Activated T-cell treated with anti-CD3 and anti-CD28 coated beads for 4 hours (primary cell): Measurements from ENCODE around the gene FRMD1.

ENCODE experiments used
- DNase-seq: peaks from one replicate; pipeline ENCODE4 v3.0.0-alpha.2; 2020

Gene FRMD1

GRCh38 chr6:168022488-168023321 lies 56.3 kb downstream of the FRMD1 start:
- DNase-seq = no peak

DNA sequence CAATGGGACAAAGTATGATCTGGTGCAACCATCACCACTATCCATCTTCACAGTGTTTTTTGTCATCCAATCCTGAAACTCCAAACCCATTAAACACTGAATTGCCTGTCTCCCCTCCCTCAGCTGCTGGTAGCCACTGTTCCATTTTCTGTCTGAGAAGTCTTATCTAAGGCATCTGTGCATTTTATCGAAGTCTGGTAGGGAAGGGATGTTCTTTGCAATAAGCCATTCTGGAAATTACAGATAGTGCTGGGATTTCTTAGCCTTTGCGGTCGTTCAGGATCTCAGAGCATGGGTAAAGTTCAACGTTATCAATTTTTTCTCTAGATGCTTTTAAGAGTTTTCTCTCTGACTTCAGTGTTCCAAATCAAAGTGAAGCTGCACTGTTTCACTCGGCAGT lies 57.4 kb downstream of the FRMD1 start:
- no peak for DNase-seq

DNA sequence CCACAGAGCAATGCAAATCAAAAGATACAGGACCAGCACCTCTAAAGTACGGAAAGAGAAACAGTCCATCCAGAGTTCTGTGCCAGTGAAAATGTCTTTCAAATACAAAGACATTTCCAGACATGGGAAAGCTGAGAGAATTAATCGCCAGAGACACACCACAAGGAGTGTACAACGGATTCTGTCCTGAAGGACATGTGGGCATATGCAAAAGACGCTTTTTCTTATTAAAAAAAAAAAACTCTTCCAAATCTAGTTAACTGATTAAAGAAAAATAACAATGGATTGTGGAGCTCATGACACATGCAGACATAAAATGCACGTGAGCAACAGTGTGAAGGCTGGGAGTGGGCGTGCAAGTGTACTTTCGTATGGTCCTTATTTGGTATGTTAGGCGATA lies 58.8 kb downstream of the FRMD1 start:
- DNase-seq = no peak

DNA sequence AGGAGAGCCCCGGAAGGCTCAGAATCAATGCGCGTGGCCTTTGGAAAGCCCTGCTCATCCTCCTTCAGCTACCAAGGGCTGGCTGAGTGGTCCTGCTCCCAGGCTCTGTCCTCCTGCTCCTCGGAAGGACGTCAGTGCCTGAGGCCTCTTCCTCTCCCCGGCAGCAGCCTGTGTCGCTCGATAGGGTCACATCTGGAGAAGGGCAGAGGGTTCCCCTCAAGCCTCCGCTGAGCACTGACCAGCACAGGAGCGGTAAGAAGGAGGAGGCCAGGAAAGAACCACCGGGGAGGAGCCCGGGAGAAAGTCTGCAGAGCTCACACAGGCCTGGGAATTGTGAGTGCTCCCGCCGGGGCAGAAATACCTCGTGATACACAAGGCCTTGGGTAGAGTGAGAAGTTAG lies 60.3 kb downstream of the FRMD1 start:
- no peak for DNase-seq

GRCh38 chr6:168017629-168018028 lies 61.4 kb downstream of the FRMD1 start:
- no peak for DNase-seq

DNA sequence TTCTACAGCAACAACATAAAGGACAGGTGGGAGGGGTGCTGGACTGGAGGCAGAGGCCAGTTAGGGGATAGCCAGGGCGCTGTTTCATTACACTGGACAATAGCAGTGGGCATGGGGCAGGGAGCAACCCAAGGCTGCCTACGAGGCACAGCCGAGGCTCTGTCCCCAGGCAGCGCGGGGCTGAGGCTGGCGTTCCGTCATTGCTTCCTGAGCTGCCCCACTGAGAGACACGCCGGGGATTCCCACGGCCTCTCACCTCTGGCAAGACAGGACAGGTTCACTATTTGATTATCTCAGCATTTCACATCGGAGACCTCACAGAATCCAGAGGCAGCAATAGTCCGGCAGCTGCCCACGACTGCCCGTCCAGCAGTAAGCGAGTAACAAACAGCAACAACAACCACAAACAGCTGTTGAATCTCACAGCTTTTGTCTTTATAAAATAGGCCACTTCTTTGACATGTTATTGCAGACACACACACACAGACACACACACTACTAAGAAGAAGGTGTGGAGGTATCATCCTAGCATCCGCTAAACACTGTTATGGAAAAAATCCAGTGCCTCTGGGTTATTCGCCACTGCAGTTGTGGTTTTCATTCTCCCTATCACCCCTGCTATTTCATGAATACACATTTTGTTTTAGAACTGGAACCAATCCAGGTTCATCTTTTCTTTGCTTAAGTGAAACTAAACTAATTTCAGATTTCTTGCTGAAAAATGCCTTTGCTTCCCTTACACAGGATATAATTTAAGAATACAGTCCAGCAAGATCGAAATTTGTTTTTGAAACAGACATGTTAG lies 62.1 kb downstream of the FRMD1 start:
- DNase-seq = no peak

DNA sequence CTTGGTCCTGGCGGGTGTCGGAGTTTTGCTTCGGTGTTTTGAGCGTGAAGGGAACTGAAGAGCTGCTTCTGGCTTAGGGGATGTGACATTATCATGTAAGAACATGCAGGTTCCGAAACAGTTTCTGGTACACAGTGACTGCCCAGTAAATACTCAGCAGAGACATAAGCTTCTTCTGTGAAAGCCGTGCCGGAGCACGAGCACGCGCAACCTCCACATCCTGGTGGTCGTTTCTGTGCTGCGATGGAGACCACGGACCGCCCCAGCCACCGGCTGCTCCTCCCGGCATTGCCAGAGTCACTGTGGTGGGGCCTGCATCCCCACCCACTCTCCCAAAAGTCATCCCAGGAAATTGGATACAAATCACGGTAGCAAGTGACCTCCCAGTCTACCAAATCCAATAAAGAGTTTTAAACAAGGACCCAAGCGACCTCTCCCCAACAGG lies 62.8 kb downstream of the FRMD1 start:
- DNase-seq = no peak

DNA sequence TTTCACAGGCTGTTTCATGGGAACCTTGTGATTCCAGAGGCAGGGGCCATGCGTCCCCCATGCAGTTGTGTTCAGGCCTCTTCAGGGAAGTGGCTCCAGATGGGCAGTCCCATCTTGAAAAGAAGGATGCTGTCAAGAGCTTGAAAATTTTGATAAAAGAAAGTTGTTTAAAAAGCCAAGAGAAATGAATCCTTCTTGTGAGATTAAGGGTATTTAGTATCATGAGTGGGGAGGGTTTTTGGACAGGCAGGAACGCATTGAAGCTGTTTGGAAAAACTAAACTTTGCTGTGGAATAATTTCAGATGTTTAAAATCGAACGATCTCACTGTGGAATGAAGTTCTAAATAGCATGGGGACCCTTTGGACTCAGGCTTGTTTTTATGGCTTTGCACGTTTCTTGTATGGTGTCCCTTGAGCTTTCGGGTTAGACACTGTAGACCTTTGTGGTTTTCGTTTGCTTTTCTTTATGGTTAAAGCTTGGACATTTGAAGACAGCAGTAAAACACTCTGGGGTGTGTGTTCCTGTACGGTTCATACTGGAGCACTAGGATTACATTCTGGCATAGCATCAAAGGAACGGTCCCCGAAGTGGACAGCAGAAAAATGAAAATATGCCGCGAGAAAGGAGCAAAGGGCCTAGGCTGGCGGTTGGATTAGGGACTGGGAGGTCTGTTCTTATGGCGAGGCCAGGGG lies 63.4 kb downstream of the FRMD1 start:
- DNase-seq = no peak

DNA sequence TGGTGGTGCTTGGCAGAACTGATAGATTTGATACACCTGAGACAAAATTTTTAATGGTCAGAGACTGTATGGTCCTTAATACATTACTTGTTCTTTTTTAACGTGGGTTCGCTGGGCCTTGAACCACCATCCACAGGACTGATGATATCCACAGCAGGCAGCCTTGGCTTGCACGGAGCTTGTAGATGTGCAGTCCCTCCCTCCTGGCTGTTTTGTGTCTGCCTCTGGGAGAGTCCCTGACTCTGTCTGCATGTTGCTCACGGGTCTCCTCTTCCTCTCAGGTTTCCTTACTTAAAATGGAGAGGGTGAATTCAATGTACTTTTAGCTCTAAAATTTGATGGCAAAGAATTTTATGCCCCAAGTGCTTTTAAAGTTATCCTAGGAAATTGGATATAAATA lies 64.0 kb downstream of the FRMD1 start:
- no peak for DNase-seq

DNA sequence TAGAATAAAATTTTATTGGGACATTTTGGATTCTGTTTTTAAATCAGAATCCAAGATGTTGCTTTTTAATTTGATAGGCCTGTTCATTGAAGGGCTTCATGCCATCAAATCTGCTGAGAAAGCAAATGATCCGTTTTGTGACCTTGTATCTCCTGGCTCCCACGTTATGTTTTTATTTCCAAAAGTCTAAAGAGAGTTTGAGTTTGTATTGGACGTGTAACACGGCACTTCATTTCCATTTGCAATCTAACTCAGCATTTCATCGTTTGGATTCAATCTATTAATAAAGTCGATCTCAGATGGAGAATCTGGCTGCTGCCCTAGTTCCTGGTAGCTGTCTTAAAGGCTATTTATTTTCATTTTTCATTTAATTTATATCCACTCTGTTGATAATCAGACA lies 64.6 kb downstream of the FRMD1 start:
- no peak for DNase-seq

DNA sequence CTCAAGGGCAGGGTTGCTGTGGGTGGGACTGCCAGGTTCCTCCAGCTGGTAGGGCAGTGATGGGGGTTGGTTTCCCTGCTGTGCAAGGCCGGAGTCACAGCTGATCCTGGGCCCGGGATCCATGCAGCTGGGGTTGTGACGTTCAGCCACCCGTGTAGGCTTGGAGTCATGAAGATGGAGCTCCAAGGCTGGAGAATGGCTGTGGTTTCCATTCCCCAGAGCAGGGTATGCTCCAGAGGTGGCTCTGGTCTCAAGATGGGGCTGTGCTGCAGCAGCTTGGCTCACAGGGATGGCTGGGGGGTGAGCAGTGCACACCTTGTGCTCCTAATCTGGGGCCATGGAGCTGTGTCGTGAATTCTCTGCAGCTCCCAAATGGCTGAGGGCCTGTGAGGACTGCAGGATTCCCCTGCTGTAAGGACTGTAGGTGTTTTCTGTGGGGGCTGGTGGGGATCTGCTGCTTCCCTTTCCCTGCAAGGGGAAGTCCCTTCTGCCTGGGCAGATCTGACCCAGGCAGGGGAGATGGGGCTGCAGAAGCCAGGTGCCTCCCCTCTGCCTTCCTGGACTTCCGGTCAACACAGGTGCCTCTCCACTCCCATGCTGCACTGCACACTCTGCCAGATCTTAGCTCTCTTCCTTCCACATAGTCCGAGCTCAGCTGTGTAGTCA lies 65.6 kb downstream of the FRMD1 start:
- DNase-seq = no peak

DNA sequence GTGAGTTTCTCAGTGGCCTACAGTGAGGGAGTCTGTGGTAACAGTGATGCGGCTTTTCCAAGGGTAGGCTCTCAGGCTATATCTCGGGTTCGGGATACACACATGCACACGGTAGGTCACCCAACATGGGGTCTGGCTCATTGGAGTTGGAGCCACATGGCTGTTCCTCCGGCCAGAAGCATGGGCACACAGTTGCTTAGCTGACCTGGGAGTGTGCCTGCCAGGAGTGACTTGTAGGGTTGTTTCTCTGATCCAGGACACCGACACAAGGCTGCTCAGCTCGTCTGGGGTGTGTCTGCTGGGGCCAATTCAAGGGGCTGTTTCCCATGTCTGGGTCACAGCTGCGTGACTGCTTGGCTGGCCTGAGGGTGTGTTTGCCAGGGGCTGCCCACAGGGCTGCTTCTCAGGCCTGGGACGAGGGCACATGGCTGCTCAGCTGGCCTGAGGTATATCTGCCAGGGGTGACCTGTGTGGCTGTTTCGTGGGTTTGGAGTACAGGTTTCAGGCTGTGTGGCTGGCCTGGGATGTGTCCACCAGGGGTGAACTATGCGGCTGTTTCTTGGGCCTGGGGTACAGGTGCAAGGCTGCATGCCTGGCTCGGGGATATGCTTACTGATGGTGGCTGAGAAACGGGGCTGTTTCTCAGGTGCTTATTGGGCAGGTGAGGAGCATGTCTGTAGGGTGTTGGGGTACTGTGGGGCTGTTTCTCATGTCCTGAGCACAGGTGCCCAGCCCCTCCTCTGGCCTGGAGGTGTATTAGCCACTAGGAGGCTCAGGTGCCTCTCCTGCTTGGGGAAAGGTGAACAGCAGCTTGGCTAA lies 66.4 kb downstream of the FRMD1 start:
- no peak for DNase-seq

DNA sequence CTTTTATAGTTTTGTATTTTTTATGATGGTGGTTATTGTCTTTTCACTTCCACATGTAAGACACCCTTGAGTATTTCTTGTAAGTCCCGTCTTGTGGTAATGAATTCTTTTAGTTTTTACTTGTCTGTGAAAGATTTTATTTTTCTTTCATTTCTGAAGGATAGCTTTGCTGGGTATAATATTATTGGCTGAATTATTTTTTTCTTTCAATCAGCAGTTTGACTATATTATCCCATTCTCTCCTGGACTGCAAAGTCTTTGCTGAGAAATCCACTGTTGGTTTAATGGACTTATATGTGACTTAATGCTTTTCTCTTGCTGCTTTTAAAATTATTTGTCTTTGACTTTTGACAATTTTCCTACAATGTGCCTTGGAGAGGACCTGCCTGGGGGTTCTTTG lies 67.7 kb downstream of the FRMD1 start:
- DNase-seq = no peak

DNA sequence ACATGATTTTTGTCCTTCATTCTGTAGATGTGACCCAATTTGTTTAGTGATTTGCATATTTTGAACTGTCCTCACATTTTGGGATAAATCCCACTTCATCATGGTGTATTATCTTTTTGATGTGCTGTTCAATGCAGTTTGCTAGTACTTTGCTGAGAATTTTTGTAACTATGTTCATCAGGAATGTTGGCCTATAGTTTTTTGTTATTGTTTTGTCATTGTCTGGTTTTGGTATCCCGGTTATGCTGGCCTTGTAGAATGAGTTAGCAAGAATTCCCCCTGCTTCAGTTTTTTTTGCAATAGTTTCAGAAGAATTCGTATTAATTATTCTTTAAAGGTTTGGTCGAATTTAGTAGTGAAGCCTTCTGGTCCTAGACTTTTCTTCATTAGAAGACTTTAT lies 69.7 kb downstream of the FRMD1 start:
- DNase-seq = no peak

GRCh38 chr6:168007592-168008338 lies 71.2 kb downstream of the FRMD1 start:
- DNase-seq = no peak

DNA sequence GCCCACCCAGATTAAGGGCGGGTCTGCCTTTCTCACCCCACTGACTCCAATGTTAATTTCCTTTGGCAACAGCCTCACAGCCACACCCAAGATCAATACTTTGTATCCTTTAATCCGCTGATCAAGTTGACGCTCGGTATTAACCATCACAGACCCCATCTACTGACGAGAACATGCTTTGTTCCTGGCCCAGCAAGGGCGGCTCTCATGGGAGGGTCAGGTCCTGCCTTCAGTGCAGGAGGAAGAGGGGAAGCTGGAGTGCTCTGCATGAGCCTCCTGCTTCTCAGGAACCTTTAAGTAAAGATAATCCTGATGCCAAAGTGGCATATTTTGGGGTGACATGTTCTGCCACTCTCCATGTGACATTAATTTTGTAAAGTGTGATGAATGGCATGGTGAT lies 73.2 kb downstream of the FRMD1 start:
- no peak for DNase-seq

DNA sequence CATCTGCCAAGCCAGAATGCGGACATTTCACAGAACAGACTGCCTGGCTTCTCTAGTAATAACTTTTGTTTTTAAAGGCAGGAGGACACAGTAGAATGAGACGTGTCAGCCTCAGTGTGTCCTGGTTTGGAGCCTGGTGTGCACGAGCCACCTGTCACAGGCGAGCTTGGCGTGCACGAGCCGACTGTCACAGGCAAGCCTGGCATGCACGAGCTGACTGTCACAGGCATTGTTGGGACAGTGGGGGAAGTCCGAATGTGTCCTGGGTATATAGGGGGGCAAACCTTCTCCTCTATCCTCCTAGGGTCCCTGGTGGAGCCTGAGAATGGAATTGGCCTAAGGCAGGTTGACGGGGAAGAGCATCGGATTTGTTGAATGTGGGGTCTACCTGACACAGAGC lies 74.1 kb downstream of the FRMD1 start:
- DNase-seq = no peak

DNA sequence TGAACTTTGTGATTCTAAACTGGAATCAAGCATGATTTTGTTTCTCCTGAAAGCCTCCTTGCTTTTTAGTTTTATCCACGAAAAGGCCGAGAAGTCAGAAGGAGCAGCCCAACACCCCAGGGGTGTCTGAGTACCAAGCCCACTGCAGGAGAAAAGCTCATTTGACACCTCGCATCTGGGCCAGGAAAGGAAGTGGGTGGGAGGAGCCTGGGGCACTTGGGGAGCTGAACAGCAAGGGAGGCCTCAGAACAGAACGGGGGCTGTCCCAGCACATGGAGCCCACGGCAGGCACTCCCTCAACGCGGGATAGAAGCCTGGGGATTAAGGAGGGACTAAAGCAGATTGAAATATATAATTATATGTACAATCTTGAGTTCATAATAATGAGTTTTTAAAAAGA lies 75.0 kb downstream of the FRMD1 start:
- no peak for DNase-seq
